ENCODE data around the gene ALDH6A1. TPM values are rescaled to one million over a fixed set of nuclear protein-coding genes. Genes with fewer than 3 reads are reported as not detected.

ALDH6A1 gene
- total RNA-seq, 2 donors from 2014 or later: 28.8 to 37.2 TPM

GRCh38 chr14:74042296-74042695, 42.0 kb downstream of the ALDH6A1 start:
- no peaks in the 10 kb centered on the region for H3K9me3 ChIP-seq
- no peaks in the 10 kb centered on the region for H3K4me1 ChIP-seq
- no peak overlapping the region for H3K4me3 ChIP-seq
- no peak overlapping the region for H3K27ac ChIP-seq
- no peak for DNase-seq (ENCODE audit: low spot score)
- TF ChIP-seq, protein P1, sequence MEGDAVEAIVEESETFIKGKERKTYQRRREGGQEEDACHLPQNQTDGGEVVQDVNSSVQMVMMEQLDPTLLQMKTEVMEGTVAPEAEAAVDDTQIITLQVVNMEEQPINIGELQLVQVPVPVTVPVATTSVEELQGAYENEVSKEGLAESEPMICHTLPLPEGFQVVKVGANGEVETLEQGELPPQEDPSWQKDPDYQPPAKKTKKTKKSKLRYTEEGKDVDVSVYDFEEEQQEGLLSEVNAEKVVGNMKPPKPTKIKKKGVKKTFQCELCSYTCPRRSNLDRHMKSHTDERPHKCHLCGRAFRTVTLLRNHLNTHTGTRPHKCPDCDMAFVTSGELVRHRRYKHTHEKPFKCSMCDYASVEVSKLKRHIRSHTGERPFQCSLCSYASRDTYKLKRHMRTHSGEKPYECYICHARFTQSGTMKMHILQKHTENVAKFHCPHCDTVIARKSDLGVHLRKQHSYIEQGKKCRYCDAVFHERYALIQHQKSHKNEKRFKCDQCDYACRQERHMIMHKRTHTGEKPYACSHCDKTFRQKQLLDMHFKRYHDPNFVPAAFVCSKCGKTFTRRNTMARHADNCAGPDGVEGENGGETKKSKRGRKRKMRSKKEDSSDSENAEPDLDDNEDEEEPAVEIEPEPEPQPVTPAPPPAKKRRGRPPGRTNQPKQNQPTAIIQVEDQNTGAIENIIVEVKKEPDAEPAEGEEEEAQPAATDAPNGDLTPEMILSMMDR (IDR thresholded peaks at IDR 0.05): no peak
- H3K36me3 ChIP-seq: peaks cover 7% of the 10 kb centered on the region
- no peaks in the 10 kb centered on the region for H3K27me3 ChIP-seq

GRCh38 chr14:74038020-74038859, 46.0 kb downstream of the ALDH6A1 start:
- Histone ChIP-seq H3K4me1 (no peaks in the 10 kb centered on the region), H3K9me3 (no peaks in the 10 kb centered on the region), H3K4me3 (no peak overlapping the region), H3K27me3 (no peaks in the 10 kb centered on the region), H3K36me3 (peaks cover 7% of the 10 kb centered on the region), H3K27ac (no peak overlapping the region)
- DNase-seq (ENCODE audit: low spot score): no peak
- TF ChIP-seq, protein P1 (IDR thresholded peaks at IDR 0.05): peak; percentile 53 to 78

DNA sequence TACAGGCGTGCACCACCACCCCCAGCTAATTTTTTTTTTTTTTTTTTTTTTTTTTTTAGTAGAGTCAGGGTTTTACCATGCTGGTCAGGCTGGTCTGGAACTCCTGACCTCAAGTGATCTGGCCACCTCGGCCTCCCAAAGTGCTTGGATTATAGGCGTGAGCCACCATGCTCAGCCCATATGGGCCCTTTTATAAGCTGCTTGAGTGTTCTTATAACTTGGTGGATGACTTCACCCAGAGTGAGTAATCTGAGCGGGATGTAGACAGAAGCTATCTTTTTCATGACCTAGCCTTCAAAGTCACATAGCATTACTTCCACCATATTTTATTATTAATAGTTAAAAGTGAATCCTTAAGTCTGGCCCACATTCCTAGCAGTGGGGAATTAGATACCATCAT, 48.7 kb downstream of the ALDH6A1 start:
- no peaks in the 10 kb centered on the region for H3K9me3 ChIP-seq
- no peaks in the 10 kb centered on the region for H3K27me3 ChIP-seq
- no peak overlapping the region for H3K4me3 ChIP-seq
- no peak overlapping the region for H3K27ac ChIP-seq
- H3K4me1 ChIP-seq: no peaks in the 10 kb centered on the region
- TF ChIP-seq, protein P1 (IDR thresholded peaks at IDR 0.05): no peak
- no peak for DNase-seq (ENCODE audit: low spot score)
- H3K36me3 ChIP-seq: no peaks in the 10 kb centered on the region

GRCh38 chr14:74034572-74034971, 49.7 kb downstream of the ALDH6A1 start:
- DNase-seq (ENCODE audit: low spot score): no peak
- Histone ChIP-seq H3K4me1 (no peaks in the 10 kb centered on the region), H3K27ac (no peak overlapping the region), H3K9me3 (no peaks in the 10 kb centered on the region), H3K4me3 (no peak overlapping the region), H3K36me3 (no peaks in the 10 kb centered on the region), H3K27me3 (no peaks in the 10 kb centered on the region)
- TF ChIP-seq, protein P1 (IDR thresholded peaks at IDR 0.05): no peak

- H3K36me3 ChIP-seq: no peaks in the 10 kb centered on the region
- TF ChIP-seq, protein P1 (IDR thresholded peaks at IDR 0.05): no peak
- H3K4me3 ChIP-seq: no peak overlapping the region
- no peaks in the 10 kb centered on the region for H3K4me1 ChIP-seq
- no peak overlapping the region for H3K27ac ChIP-seq
- H3K9me3 ChIP-seq: no peaks in the 10 kb centered on the region
- H3K27me3 ChIP-seq: no peaks in the 10 kb centered on the region
- no peak for DNase-seq (ENCODE audit: low spot score)
These were observed 55.1 kb downstream of the ALDH6A1 start for GRCh38 chr14:74029136-74029535.
